ENCODE data around the gene SEMA6B.

Gene SEMA6B

DNA sequence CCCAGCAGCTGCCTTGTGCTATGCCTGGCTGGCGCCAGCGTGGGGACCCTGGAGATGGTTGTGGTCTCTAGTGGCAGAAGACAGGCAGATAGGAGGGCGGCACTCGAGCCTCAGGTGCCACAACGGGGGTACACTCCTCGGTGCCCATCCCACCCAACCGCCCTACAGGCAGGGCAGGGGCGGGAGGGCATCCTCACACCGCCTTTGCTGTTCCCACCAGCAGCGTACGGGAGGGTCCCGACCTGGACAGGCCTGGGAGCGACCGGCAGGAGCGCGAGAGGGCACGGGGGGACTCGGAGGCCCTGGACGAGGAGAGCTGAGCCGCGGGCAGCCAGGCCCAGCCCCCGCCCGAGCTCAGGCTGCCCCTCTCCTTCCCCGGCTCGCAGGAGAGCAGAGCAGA lies 57.8 kb downstream of the SEMA6B start:
- TF ChIP-seq, protein P1, sequence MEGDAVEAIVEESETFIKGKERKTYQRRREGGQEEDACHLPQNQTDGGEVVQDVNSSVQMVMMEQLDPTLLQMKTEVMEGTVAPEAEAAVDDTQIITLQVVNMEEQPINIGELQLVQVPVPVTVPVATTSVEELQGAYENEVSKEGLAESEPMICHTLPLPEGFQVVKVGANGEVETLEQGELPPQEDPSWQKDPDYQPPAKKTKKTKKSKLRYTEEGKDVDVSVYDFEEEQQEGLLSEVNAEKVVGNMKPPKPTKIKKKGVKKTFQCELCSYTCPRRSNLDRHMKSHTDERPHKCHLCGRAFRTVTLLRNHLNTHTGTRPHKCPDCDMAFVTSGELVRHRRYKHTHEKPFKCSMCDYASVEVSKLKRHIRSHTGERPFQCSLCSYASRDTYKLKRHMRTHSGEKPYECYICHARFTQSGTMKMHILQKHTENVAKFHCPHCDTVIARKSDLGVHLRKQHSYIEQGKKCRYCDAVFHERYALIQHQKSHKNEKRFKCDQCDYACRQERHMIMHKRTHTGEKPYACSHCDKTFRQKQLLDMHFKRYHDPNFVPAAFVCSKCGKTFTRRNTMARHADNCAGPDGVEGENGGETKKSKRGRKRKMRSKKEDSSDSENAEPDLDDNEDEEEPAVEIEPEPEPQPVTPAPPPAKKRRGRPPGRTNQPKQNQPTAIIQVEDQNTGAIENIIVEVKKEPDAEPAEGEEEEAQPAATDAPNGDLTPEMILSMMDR (IDR thresholded peaks at IDR 0.05; ENCODE audit: low read length, missing control alignments) = no peak
- no peak overlapping the region for H3K4me3 ChIP-seq (replicated peaks; ENCODE audit: low read depth, low read length)
- no peak for DNase-seq (ENCODE audit: low read depth)

DNA sequence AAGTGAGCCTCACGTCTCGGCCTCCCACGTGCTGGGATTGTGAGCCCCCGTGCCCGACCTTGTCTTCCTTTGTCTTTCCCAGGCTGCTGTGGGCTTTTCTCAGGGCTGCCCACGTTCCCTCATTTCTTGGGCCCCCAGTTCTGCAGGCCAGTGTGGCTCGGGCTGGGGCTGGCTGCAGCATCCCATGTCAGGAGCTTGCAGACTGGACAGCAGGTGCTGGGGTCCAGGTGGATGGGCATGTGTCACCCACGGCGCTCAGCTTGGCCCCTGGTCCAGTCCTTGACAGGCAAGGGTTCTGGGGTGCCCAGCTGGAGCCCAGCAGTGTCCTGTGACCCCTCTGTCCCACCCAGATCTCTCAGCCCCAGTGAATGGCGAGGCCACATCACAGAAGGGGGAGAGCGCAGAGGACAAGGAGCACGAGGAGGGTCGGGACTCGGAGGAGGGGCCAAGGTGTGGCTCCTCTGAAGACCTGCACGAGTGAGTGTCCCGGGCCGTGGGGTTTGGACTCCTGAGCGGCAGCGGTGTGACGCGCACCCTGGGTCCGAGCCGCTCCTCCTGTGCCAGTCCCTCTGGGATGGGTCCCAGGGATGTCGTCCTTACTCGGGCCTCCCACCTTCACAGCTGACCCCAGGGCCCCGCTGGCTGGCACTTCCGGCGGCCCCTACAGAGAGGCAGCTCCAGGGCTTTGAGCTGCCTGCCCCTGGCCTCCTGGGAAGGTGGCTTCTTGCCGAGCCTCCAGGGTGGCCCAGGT lies 58.5 kb downstream of the SEMA6B start:
- DNase-seq (ENCODE audit: low read depth) = no peak
- TF ChIP-seq, protein P1 (IDR thresholded peaks at IDR 0.05; ENCODE audit: low read length, missing control alignments) = no peak
- H3K4me3 ChIP-seq (replicated peaks; ENCODE audit: low read depth, low read length) = no peak overlapping the region

DNA sequence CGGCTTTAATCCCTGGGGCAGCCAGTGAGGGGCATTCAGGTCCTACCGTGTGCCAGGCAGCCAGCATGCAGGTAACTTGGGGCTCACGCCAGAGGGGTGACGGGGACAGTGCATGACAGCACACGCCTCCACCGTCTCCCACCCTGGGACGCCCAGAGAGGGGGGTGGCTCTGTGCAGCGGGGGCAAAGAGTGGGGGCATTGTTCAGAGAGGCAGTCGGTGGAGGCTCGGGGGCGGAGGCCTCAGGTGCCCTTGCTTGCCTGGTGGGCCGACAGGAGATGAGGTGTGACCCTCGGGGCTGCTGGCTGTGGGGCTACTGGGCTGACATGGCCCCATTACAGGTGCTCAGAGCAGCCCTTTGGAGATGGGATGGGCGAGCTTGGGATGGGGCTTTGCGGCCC lies 59.6 kb downstream of the SEMA6B start:
- TF ChIP-seq, protein P1 (IDR thresholded peaks at IDR 0.05; ENCODE audit: low read length, missing control alignments) = no peak
- no peak overlapping the region for H3K4me3 ChIP-seq (replicated peaks; ENCODE audit: low read depth, low read length)
- DNase-seq (ENCODE audit: low read depth) = no peak

DNA sequence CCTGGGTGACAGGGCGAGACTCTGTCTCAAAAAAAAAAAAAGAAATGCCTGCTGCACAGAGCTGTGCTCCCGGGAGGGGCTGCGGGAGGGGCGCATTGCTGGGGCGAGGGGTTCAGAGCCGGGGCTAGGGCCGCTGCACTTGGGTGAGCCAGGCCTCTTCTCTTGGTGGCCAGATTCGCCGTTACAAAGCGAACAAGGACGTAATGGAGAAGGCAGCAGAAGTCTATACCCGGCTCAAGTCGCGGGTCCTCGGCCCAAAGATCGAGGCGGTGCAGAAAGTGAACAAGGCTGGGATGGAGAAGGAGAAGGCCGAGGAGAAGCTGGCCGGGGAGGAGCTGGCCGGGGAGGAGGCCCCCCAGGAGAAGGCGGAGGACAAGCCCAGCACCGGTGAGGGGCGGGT lies 60.2 kb downstream of the SEMA6B start:
- DNase-seq (ENCODE audit: low read depth) = no peak
- TF ChIP-seq, protein P1 (IDR thresholded peaks at IDR 0.05; ENCODE audit: low read length, missing control alignments) = no peak
- H3K4me3 ChIP-seq (replicated peaks; ENCODE audit: low read depth, low read length) = no peak overlapping the region

DNA sequence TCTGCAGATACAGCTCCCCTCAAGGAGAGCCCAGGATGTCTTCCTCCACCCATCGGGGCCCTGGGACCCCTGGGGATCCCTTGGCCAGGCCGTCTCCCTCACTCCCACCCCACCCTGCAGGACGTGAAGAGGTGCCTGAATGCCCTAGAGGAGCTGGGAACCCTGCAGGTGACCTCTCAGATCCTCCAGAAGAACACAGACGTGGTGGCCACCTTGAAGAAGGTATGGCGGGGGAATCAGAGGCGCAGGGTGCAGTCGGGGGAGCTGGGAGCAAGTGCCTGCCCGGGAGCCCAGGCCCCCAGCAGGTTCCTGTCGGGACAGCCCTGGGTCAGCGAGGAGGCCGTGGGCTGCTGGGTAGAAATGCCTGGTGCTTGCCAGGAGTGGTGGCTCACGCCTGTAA lies 60.8 kb downstream of the SEMA6B start:
- DNase-seq (ENCODE audit: low read depth) = no peak
- H3K4me3 ChIP-seq (replicated peaks; ENCODE audit: low read depth, low read length) = no peak overlapping the region
- TF ChIP-seq, protein P1 (IDR thresholded peaks at IDR 0.05; ENCODE audit: low read length, missing control alignments) = no peak

DNA sequence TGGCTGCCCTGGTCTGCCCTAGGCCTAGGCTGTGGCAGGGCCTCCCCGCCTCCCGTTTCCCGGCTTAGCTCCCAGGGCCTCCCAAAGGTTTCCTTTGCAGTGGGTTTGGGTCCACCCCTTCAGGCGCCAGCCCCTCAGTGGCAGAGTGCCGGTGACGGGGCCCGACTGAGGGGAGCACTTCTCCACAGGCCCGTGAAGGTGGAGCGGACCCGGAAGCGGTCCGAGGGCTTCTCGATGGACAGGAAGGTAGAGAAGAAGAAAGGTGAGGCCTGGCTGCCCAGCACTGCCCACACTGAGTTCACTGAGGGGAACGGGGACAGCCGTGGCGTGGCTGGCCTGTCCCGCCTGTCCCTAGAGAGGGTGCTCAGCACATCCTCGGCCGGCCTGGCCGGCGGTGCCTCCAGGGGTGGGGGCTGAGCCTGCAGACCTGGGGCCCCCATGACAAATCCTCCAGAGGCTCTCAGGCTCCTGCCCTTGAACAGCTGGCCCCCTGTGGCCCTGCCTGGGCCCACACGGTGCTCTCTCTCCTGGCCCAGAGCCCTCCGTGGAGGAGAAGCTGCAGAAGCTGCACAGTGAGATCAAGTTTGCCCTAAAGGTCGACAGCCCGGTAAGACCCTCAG lies 61.6 kb downstream of the SEMA6B start:
- TF ChIP-seq, protein P1 (IDR thresholded peaks at IDR 0.05; ENCODE audit: low read length, missing control alignments) = no peak
- no peak for DNase-seq (ENCODE audit: low read depth)
- H3K4me3 ChIP-seq (replicated peaks; ENCODE audit: low read depth, low read length) = no peak overlapping the region

DNA sequence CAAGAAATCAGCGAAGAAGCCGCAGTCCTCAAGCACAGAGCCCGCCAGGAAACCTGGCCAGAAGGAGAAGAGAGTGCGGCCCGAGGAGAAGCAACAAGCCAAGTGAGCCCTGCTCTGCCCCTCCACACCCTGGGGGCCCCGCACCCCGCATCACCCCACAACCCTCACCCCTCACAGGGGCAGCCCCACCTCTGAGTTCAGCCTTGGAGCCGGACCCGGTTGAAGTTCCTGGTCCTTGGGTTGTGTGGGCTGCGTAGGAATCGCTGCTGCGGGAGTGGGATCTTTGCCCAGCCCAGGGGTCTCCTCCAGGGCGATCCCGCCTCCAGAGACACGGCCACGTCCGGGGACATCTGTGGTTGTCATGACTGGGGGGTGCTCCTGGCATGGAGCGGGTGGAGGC lies 63.2 kb downstream of the SEMA6B start:
- TF ChIP-seq, protein P1 (IDR thresholded peaks at IDR 0.05; ENCODE audit: low read length, missing control alignments) = no peak
- DNase-seq (ENCODE audit: low read depth) = no peak
- H3K4me3 ChIP-seq (replicated peaks; ENCODE audit: low read depth, low read length) = no peak overlapping the region
